H9 (cell line): ENCODE measurements around the gene GPR141. TPM values are rescaled to one million over a fixed set of nuclear protein-coding genes. Genes with fewer than 3 reads are reported as not detected.

Experiments used
- DNase-seq: peaks from one replicate; pipeline ENCODE4 v3.0.0-alpha.2; 2017
- H2AFZ ChIP-seq: one replicate; pipeline ENCODE4 v1.6.1; 2013; ENCODE audit warnings: mild to moderate bottlenecking, low read length, control low read depth, moderate library complexity
- H2AK5ac ChIP-seq: 2 replicates; pipeline ENCODE4 v1.6.1; 2013; ENCODE audit warnings: low read length, control low read depth, mixed read lengths; ENCODE audit not compliant: insufficient read length
- H2BK120ac ChIP-seq: one replicate; pipeline ENCODE4 v1.6.1; 2013; ENCODE audit warnings: low read depth, mild to moderate bottlenecking, low read length, control low read depth, inconsistent platforms; ENCODE audit not compliant: poor library complexity, severe bottlenecking
- H2BK12ac ChIP-seq: 2 replicates; pipeline ENCODE4 v1.6.1; 2013; ENCODE audit warnings: low read length, control low read depth, mixed read lengths, low read depth; ENCODE audit not compliant: insufficient read length
- H2BK15ac ChIP-seq: 2 replicates; pipeline ENCODE4 v1.6.1; 2013; ENCODE audit warnings: low read depth, low read length, control low read depth
- H2BK20ac ChIP-seq: one replicate; pipeline ENCODE4 v1.6.1; 2013; ENCODE audit warnings: low read depth, mild to moderate bottlenecking, low read length, control low read depth, inconsistent platforms; ENCODE audit not compliant: poor library complexity, severe bottlenecking
- H2BK5ac ChIP-seq: 2 replicates; pipeline ENCODE4 v1.6.1; 2013; ENCODE audit warnings: low read length, control low read depth, mixed read lengths; ENCODE audit not compliant: insufficient read length
- H3K14ac ChIP-seq: 2 replicates; pipeline ENCODE4 v1.6.1; 2013; ENCODE audit warnings: low read length, control low read depth; ENCODE audit not compliant: insufficient read depth
- H3K18ac ChIP-seq: 2 replicates; pipeline ENCODE4 v1.6.1; 2013; ENCODE audit warnings: low read depth, mild to moderate bottlenecking, mixed read lengths, low read length, control low read depth; ENCODE audit not compliant: insufficient read length
- H3K23ac ChIP-seq: 2 replicates; pipeline ENCODE4 v1.6.1; 2013; ENCODE audit warnings: low read length, control low read depth, mixed read lengths, low read depth; ENCODE audit not compliant: insufficient read length
- H3K23me2 ChIP-seq: 2 replicates; pipeline ENCODE4 v1.6.1; 2013; ENCODE audit warnings: low read depth, mild to moderate bottlenecking, mixed read lengths, low read length, control low read depth; ENCODE audit not compliant: insufficient read length, poor library complexity, severe bottlenecking
- H3K27ac ChIP-seq: 2 replicates; pipeline ENCODE4 v1.5.1; 2013; ENCODE audit warnings: low read length, control low read depth, mixed read lengths, low read depth; ENCODE audit not compliant: insufficient read length
- H3K27me3 ChIP-seq: 2 replicates; pipeline ENCODE4 v1.6.1; 2013; ENCODE audit warnings: low read length, control low read depth, inconsistent platforms; ENCODE audit not compliant: insufficient read depth
- H3K4ac ChIP-seq: 2 replicates; pipeline ENCODE4 v1.6.1; 2013; ENCODE audit warnings: low read depth, mild to moderate bottlenecking, control low read depth, inconsistent platforms, low read length, moderate library complexity
- H3K4me1 ChIP-seq: 2 replicates; pipeline ENCODE4 v1.6.1; 2013; ENCODE audit warnings: low read length, control low read depth, inconsistent platforms; ENCODE audit not compliant: insufficient read depth
- H3K4me2 ChIP-seq: 2 replicates; pipeline ENCODE4 v1.6.1; 2013; ENCODE audit warnings: low read length, control low read depth, mixed read lengths; ENCODE audit not compliant: insufficient read length, insufficient read depth
- H3K56ac ChIP-seq: 2 replicates; pipeline ENCODE4 v1.6.1; 2013; ENCODE audit warnings: low read depth, mild to moderate bottlenecking, mixed read lengths, low read length, control low read depth; ENCODE audit not compliant: insufficient read length
- H3K79me1 ChIP-seq: 2 replicates; pipeline ENCODE4 v1.6.1; 2013; ENCODE audit warnings: low read depth, mild to moderate bottlenecking, moderate library complexity, low read length, control low read depth, inconsistent platforms; ENCODE audit not compliant: insufficient read depth, poor library complexity, severe bottlenecking
- H3K79me2 ChIP-seq: 2 replicates; pipeline ENCODE4 v1.6.1; 2013; ENCODE audit warnings: low read length, control low read depth, inconsistent platforms; ENCODE audit not compliant: insufficient read depth
- H3K9ac ChIP-seq: 2 replicates; pipeline ENCODE4 v1.6.1; 2013; ENCODE audit warnings: low read length, control low read depth, mixed read lengths; ENCODE audit not compliant: insufficient read length; ENCODE audit errors: extremely low read depth
- H3K9me3 ChIP-seq: one replicate; pipeline ENCODE4 v1.6.1; 2013; ENCODE audit warnings: low read depth, low read length, inconsistent platforms; ENCODE audit not compliant: control insufficient read depth
- H3T11ph ChIP-seq: one replicate; pipeline ENCODE4 v1.6.1; 2013; ENCODE audit warnings: mild to moderate bottlenecking, low read length, control low read depth, inconsistent platforms
- H4K20me1 ChIP-seq: one replicate; pipeline ENCODE4 v1.6.1; 2013; ENCODE audit not compliant: control insufficient read depth, insufficient read length, insufficient read depth
- H4K5ac ChIP-seq: 2 replicates; pipeline ENCODE4 v1.6.1; 2013; ENCODE audit warnings: low read depth, mild to moderate bottlenecking, mixed read lengths, low read length, control low read depth; ENCODE audit not compliant: insufficient read length
- H4K8ac ChIP-seq: replicated peaks from 2 replicates; pipeline ENCODE4 v1.6.1; 2013; ENCODE audit warnings: low read length, control low read depth, mixed read lengths, low read depth; ENCODE audit not compliant: insufficient read length
- H4K91ac ChIP-seq: 2 replicates; pipeline ENCODE4 v1.6.1; 2013; ENCODE audit warnings: low read depth, mild to moderate bottlenecking, moderate library complexity, mixed read lengths, low read length, control low read depth; ENCODE audit not compliant: insufficient read length
- H3K27ac Mint-ChIP-seq, 3 experiments: 2 replicates in 2 of 3; 3 replicates in 1 of 3; pipeline ENCODE4 v1.8.0; 2020 to 2021; ENCODE audit warnings: mixed read lengths in 3 of 3, mild to moderate bottlenecking in 1 of 3, moderate library complexity in 1 of 3
- H3K27me3 Mint-ChIP-seq: 2 replicates; pipeline ENCODE4 v1.8.0; 2021; ENCODE audit warnings: low read depth, mild to moderate bottlenecking, moderate library complexity, mixed read lengths
- H3K36me3 Mint-ChIP-seq, 3 experiments: 2 replicates in 2 of 3; 3 replicates in 1 of 3; pipeline ENCODE4 v1.8.0; 2020 to 2021; ENCODE audit warnings: low read depth in 3 of 3, mixed read lengths in 3 of 3; ENCODE audit not compliant: insufficient read depth in 1 of 3
- H3K4me1 Mint-ChIP-seq, 2 experiments: 2 replicates each; pipeline ENCODE4 v1.8.0; 2020; ENCODE audit warnings: mixed read lengths in 2 of 2
- H3K4me3 Mint-ChIP-seq, 2 experiments: 2 replicates in 1 of 2; 3 replicates in 1 of 2; pipeline ENCODE4 v1.8.0; 2020 to 2021; ENCODE audit warnings: mild to moderate bottlenecking in 2 of 2, mixed read lengths in 2 of 2, moderate library complexity in 1 of 2
- H3K9me3 Mint-ChIP-seq, 2 experiments: 2 replicates in 1 of 2; 3 replicates in 1 of 2; pipeline ENCODE4 v1.8.0; 2020; ENCODE audit warnings: mild to moderate bottlenecking in 2 of 2, mixed read lengths in 2 of 2, moderate library complexity in 1 of 2
- WGBS: extraction: QIAGEN DNeasy Blood & Tissue Kit; methylation state at CpG from one replicate; pipeline ENCODE4 v1.1.7; 2013; ENCODE audit warnings: missing lambda C conversion rate, low lambda C conversion rate, mixed read lengths; ENCODE audit not compliant: insufficient read length; ENCODE audit errors: extremely low coverage; 5-methylcytosine and 5-hydroxymethylcytosine counted together
- total RNA-seq: library from RNA; stranded (reverse); gene quantifications from 2 replicates; pipeline ENCODE4 v1.2.1, GENCODE V29; 2021
- TF ChIP-seq, protein P1 (sequence below): fragments of 200-600 bp; sonication (generic); conservative IDR thresholded peaks from 3 replicates; pipeline ENCODE4 v1.8.0; 2021; ENCODE audit warnings: antibody characterized with exemption, mild to moderate bottlenecking

GPR141 gene
- total RNA-seq, 1 experiment from 2014 or later: 0.50 TPM

- H2BK20ac ChIP-seq: no peak overlapping the region
- H2AFZ ChIP-seq: no peak overlapping the region
- H3K4me2 ChIP-seq: no peak overlapping the region
- Mint-ChIP-seq H3K36me3 (no peaks in the 10 kb centered on the region), H3K27me3 (no peaks in the 10 kb centered on the region), H3K4me3 (no peak overlapping the region), H3K4me1 (peaks cover 0 to 3% of the 10 kb centered on the region in 2 experiments; a peak in 2 of 4 replicates), H3K27ac (0 out of 7 replicates have a peak overlapping the region, but pooled peaks of 1 of the 3 experiments have one; percentile 11), H3K9me3 (no peaks in the 10 kb centered on the region)
- TF ChIP-seq, protein P1, sequence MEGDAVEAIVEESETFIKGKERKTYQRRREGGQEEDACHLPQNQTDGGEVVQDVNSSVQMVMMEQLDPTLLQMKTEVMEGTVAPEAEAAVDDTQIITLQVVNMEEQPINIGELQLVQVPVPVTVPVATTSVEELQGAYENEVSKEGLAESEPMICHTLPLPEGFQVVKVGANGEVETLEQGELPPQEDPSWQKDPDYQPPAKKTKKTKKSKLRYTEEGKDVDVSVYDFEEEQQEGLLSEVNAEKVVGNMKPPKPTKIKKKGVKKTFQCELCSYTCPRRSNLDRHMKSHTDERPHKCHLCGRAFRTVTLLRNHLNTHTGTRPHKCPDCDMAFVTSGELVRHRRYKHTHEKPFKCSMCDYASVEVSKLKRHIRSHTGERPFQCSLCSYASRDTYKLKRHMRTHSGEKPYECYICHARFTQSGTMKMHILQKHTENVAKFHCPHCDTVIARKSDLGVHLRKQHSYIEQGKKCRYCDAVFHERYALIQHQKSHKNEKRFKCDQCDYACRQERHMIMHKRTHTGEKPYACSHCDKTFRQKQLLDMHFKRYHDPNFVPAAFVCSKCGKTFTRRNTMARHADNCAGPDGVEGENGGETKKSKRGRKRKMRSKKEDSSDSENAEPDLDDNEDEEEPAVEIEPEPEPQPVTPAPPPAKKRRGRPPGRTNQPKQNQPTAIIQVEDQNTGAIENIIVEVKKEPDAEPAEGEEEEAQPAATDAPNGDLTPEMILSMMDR: no peak
- H2BK12ac ChIP-seq: no peak overlapping the region
- no peaks in the 10 kb centered on the region for H3K9me3 ChIP-seq
- H3K79me1 ChIP-seq: no peaks in the 10 kb centered on the region
- H3K4me1 ChIP-seq: no peaks in the 10 kb centered on the region
- no peak overlapping the region for H2BK15ac ChIP-seq
- no peak overlapping the region for H4K91ac ChIP-seq
- H3K18ac ChIP-seq: no peak overlapping the region
- no peak overlapping the region for H3K14ac ChIP-seq
- no peak overlapping the region for H3K56ac ChIP-seq
- H3K79me2 ChIP-seq: no peaks in the 10 kb centered on the region
- no peak overlapping the region for H4K5ac ChIP-seq
- no peaks in the 10 kb centered on the region for H3K23me2 ChIP-seq
- H3K23ac ChIP-seq: no peak overlapping the region
- H4K8ac ChIP-seq: no peak overlapping the region
- H3K27ac ChIP-seq: no peak overlapping the region
- no peak overlapping the region for H3K4ac ChIP-seq
- WGBS: no CpG with 5 or more reads among the region's 7 CpGs
- no peak overlapping the region for H2BK120ac ChIP-seq
- H3K27me3 ChIP-seq: no peaks in the 10 kb centered on the region
- H3T11ph ChIP-seq: no peak overlapping the region
- H2BK5ac ChIP-seq: no peak overlapping the region
- no peak for DNase-seq
- H4K20me1 ChIP-seq: no peaks in the 10 kb centered on the region
- H2AK5ac ChIP-seq: no peak overlapping the region
- H3K9ac ChIP-seq: no peak overlapping the region
Observed at GRCh38 chr7:37740398-37740797, 56.8 kb downstream of the GPR141 start.
